Activated CD8-positive, alpha-beta memory T cell treated with anti-CD3 and anti-CD28 coated beads for 1 hour (primary cell): ENCODE data around the gene SOX6.
"Not testable (repeated sequence)": the region's sequence is repeated elsewhere in the genome, so short reads cannot be mapped to it uniquely, and the experiment has no call there.

Experiments used
- DNase-seq, 2 donors: peaks; one replicate each; pipeline ENCODE4 v3.0.0-alpha.2; 2020; ENCODE audit warnings: low read depth in 1 of 2; ENCODE audit errors: extremely low read depth in 1 of 2

Gene SOX6

DNA sequence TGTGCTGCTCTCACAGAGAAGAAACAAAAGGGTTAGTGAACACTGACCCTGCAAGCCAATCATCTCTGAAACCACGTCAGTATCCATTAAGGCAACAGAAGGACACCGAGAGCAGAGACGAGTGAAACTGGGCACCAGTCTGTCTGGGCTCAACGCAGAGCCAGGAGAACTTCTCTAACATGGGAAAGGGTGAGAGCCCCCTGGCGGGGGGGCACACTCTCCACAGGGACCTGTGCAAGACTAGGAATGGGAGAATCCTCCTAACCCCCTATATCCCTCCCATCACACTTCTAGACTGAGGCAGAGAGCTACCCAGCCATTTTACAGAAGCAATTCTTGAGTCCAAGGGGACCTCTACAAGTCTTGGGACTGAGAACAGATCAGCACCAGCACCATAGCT lies 285.8 kb downstream of the SOX6 start:
- no peak for DNase-seq

DNA sequence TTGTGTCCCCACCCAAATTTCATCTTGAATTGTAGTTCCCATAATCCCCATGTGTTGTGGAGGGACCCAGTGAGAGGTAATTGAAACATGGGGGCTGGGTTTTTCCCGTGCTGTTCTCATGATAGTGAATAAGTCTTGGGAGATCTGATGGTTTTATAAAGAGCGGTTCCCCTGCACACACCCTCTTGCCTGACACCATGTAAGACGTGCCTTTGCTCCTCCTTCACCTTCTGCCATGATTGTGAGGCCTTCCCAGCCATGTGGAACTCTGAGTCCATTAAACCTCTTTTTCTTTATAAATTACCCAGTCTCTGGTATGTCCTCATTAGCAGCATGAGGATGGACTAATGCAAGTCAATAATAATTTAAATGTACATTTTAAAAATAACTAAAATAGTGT lies 289.1 kb downstream of the SOX6 start:
- not testable (repeated sequence) for DNase-seq

DNA sequence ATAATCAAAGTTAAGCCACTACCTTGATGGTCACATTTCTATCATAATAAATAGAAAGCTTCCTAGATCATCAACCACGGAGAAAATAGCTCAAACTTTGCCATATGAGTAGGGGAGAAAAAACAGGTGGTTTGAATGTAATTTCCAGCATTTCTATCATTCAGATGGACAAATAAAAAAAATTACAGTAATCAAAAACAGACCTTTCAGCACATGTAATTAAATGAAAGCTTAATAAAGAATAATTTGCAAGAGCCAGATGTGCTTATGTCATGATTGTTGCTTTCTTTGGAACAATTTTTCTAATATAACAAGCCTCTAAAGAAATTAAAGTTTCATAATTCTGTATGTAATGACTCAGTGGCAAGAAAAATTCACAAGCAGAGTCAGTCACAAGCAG lies 297.0 kb downstream of the SOX6 start:
- no peak for DNase-seq

DNA sequence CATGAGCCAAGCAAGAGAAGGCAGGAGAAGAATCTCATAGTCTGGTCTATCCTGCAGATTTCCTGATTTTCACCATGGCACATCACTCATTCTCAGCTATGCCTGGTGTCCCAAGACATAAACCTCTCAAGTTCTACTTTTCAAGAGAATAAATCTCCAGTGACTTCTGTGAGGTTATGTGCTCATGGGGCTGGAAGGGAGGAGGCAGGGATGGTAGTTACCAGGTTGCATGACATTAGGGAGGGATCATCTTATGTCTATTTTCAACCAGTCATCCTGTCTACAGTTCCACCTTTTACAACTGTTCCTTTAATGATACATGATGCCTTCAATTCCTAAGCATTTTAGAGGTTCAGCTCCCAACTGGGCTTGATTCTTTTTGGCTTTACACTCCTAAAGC lies 297.7 kb downstream of the SOX6 start:
- DNase-seq, result no peak

DNA sequence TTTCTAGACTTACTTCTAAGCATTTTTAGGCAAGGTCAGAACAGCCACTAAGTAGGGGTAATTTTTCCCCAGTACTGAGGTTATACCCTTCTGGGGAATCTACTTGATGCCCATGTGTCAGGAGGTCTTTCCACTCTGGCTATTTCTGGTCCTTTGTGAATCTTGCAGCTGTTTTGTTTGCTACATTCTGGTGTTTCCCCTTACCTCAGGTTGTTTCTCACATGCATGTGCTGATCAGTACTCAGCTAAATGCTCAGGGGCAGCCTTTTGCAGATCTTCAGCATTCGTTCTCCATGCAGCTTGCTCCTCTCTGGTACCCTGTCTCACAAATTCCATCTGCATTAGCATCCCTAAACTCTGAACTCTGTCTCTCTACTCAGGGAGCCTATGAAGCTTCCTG lies 303.6 kb downstream of the SOX6 start:
- no peak for DNase-seq

DNA sequence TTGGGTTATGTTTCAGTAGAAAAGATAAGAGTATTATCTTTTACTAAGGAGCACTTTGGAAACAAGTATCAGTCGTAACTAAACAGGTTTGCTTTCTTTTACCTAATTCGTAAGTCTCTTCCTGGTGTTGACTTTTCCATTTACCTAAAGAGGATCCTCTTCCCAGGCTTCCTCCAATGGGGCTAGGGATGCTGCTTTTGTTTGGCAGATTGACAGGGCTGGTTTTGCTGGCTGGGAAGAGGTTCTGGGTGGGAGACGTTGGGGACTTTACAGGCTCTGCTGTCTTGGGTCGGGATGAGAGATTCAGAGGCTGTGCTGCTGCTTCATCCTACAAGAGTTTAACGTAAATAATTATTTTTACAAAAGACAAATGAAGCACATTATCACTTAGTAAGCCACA lies 306.7 kb downstream of the SOX6 start:
- DNase-seq, result no peak

DNA sequence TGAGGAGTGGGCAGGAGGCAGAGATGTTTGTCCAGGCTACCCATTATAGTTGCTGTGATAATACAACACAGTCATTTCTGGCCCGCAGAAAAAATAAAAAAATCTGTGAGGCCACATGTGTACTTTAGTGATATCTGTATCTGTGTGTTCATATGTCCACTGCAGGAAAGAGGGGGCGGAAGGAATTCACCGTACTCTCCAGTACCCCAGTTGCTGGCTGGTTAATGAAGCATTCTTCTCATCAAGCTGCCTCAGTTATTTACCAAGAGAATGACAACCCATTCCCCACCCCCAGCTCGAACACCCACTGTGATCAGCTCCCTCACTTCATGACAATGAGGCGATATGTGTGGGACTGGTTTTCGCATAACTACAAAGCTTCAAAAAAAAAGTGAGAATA lies 309.3 kb downstream of the SOX6 start:
- no peak for DNase-seq

DNA sequence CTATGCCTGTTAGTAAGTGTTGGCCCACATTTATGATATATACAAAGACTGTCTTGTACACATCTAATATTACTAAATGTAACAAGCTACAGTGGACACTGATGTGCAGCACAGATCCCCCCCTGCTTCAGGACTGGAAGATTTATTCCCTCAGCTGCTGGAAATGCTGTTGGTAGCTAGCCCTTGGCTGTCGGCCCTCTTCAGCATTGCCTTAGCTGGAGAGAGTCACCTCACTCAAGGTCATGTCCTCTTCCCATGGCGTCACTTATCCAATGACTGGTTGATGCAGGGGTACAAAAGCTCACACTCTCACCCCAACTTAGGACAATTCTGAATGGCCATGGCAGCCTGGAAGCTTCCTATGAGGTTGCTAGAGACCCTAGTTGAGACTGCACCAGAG lies 312.7 kb downstream of the SOX6 start:
- DNase-seq, result no peak

DNA sequence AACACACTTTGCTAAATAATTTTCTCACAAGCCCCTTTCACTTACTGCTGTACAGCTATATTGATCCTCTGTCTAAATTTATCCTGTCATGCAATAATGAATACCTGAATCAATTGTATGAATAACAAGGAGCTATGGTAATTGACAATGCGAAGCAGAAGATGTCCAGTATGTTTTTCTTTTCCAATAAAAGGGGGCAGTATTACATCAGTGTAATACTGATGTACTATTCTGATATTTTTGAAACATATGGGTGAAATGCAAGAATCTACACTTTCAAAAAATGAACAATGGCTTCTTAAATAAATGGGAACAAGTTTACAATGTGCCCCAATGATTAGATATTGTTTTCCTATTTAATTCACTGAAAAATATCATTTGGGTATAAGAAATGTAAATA lies 315.1 kb downstream of the SOX6 start:
- no peak for DNase-seq

DNA sequence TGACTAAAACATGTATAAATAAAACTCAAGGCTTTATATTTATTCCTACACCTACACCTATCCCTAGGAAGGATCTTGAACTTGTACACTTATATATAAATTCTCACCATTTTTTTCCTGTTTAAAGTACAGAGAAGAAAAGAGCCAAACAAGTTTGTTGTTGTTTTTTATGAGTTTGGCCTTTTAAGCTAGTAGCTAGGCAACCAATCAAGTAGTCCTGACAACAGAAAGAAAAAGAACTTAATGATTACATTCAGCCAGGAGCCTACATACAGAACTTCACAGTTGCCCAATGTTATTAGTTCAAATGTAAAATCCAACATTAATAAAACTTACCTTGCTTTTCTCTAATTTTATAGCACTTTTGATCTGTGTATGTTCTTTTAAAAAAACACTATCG lies 316.2 kb downstream of the SOX6 start:
- no peak for DNase-seq

DNA sequence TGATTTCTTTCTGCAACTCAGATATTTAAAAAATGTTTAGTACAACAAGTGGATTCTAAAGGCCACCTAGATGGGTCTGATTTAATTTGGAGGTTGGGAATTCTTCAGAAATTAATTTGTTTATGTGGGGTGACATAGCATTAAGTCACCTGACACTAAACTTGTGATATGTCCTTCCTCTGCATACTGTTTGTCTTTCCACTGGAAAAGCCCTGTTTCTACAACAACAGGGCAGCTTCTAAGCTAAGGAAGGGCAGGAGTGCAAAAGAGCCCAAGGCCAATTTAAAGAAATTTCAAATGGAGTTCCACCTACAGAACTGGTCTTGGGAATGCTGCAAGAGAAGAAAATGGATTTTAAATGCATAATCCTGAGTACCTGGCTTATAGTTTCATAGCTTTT lies 319.2 kb downstream of the SOX6 start:
- DNase-seq, result no peak

DNA sequence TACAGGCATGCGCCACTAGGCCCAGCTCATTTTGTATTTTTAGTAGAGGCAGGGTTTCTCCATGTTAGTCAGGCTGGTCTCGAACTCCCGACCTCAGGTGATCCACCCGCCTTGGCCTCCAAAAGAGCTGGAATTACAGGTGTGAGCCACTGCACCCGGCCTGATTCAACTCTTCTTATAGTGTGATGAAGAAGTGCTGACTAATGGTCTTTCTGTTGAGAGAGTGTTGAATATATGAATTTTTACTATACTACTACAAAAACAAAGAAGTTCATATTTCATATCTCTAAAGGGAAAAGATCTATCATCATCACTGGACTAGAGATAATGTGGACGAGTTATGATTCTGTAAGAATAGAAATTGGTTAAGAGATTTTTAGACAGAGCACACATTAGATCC lies 320.1 kb downstream of the SOX6 start:
- no peak for DNase-seq

DNA sequence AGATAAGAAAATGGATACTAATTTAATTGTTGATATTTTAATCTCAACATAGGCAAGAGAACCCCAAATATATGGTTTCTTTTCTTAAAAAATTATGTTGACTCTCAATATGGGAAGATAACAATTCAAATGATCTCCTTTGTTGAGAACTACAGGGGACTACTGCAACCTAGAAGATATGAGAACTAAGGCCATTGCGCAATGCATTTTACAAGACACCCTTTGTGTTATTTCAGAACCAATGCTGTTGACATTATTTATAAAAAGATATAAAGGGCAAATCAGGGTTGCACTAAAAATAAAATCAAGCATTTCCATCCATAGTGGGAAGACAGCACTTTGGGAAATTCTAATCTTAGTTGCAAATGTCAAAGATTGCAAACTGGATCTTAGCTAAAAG lies 322.3 kb downstream of the SOX6 start:
- no peak for DNase-seq

DNA sequence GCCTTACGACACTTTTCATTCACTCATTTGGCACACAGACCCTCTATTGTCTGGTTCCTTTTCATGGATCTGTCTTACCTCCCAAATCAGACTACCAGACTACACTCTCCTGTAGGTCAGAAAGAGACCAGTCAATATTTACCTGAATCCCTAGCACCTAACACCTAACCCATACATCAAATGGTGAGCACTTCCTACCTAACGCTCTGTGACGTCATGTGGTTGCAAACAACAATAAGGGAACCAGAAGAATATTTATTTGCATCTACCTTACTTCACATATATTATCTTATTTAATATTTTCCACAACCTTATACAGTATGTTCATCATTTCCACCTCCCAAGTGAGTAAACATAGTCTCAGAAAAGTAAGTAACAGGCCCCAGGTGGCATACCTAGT lies 323.4 kb downstream of the SOX6 start:
- no peak for DNase-seq

DNA sequence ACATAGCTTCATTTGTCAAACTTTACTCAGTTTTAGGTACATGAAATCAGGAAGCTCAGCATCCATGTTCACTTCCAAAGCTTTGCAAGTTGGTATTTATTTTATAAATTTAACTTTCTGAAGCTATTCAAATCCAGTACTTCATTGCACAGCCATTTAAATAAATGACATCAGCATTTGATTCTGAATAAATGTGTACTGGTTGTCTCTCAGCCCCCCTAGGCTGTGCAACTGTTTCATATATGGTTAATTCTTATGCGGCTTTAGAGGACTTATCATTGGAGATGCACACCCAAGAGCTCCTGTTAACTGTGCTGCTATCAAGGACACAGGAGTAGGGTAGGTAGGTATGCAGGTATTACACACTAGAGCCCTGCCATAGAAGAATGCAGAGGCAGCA lies 325.1 kb downstream of the SOX6 start:
- DNase-seq, result no peak

DNA sequence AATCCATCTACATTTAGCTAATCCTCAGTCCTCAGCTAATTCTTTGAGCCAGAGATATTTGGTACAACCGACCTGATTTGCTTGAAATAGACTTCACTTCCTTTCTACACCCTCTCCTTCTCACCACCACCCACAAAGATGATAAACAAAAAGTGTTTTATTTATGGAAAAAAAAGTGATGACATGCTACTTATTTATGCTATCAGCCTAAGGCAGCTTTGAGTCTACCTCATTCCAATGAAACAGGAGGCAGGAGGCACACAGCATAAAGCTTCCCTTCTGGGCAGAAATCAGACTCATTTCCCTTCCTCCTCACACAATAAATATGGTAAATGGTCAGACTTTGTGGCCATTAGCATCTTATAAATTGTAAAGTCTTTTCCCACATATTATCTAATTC lies 325.7 kb downstream of the SOX6 start:
- DNase-seq, result no peak

DNA sequence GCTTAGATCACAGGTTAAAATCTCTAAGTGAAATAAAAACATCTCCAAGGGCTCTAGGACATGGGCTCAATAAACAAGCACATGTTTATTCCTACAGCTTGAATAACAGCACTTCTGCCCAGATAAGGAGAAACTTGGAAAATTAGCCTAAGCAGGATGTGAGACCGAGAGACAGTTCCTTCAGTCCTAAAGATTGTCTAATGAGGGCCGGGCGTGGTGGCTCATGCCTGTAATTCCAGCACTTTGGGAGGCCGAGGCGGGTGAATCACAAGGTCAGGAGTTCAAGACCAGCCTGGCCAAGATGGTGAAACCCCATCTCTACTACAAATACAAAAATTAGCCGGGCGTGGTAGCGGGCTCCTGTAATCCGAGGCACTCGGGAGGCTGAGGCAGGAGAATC lies 327.2 kb downstream of the SOX6 start:
- not testable (repeated sequence) for DNase-seq

DNA sequence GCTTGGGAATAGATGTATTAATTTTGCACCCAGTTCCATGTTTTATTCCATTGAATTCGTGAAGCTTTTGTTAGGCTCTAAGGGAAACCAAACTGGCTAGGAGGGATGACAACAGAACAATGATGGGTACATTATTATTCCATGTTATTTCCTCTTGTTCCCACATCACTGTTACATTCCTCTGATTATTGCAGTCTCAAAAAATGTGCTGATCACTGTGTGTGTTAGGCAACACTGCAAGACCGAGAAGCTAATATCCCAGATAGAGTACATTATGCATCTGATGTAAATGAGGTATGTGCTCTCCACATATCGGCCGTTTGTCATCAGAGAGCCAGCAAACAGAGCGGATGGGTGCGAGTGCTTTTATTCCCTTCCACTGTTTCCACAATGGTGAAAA lies 327.9 kb downstream of the SOX6 start:
- no peak for DNase-seq

DNA sequence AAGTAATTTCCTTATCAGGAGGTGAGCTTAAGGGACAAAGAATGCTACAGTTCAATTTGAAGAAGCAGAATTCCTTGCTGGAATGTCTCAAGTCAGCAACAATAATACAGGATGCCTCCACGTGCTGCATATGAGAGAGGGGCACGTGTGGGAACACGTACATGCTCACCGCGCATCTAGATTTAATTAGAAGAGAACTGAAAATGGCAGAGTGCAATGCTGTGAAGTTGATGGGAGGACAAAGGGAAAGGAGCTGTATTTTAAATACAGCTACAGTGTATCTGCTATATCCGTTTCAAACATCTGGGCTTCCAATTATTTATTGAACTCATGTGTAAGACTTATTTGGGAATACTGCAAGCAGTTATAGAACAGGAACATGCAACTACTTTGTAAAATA lies 328.7 kb downstream of the SOX6 start:
- no peak for DNase-seq

DNA sequence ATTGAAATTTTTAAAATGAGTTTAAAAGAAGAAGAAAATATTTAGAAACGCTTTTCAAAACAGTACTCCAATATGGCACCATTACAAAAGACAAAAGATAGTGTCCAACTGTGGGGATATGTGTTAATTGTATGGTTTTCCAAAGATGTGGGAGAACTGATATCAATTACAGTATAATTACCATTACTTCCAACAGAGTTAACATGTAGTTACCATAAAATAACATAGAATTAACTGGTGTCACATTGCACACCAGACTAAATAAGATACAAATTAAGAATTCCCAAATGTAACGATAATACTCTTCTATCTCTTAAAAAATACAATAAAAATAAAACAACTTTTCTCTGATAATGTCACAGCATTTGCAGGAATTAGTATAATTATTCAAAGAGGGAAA lies 329.5 kb downstream of the SOX6 start:
- DNase-seq, result no peak

DNA sequence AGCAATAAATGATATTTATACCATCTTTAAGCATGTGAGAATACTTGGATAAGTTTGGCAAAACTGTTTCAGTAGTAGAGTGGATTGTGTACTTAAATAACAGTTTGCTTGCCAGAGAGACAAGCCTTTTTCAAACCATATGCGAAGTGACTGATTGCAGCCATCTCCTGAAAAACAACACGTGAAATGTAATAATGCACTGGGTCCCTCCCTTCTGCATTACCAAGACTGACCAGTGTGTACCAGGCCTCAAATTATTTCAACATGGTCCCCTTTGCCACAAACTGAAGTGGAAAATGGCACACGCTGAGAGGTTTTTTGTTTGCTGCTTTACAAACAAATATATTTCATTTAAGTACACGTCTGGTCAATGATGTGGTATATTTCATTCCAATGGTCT lies 337.4 kb downstream of the SOX6 start:
- DNase-seq, result no peak

DNA sequence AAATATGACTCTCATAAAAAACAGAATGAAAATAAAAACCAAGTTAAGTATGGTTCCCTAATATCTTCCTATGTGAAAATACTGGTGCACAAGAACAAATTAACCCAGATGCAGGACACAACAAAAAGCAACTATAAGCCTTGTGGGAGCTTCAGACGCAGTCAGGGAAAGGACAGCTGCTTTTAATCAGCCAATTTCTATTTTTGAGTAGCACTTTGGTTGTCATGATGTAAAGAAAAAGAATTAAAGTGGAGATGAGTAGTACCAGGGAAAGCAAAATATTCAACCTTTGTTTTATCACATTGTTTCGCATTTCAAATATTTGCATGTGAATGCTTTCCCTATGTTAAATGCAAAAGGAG lies 339.9 kb downstream of the SOX6 start:
- no peak for DNase-seq

DNA sequence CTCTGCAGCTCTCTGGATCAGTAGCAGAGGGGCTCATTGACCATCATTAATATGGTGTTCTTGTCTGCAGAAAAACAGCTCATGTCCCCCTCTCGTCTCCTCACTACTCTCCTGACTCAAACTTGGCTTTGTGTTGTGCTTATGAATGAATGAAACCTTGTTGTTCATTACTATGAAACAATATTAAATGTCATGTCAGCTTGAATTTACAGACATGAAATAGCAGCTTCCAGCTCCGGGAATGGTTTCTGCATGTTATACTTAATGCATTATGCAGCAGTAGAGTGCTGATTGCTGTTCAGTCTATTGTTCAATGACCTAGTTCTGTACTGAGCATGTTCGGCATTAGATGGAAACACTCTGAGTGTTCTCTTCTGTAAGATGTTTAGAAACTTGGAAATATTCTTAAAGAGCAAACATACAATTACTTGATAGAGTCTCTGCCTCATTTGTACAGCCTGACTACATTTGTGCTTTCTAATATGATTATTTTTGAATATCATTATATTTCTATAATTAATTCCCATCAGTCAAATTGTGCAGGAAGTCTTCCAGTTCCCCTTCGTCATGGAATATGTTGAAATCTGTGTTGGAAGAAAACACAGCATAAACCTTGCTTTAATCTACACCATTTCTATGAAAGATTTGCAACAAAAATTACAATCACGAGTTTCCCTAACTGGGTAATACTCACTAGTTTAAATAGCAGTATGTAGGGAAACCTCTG lies 340.4 kb downstream of the SOX6 start:
- no peak for DNase-seq
